T-helper 2 cell treated with Interferon-gamma antibody and Interleukin-4, amounts not matched to agents 100 ng/mL and 5 ng/mL, for 36 hours (primary cell): ENCODE data around the gene RMDN2. TPM values are rescaled to one million over a fixed set of nuclear protein-coding genes. Genes with fewer than 3 reads are reported as not detected.
"Not testable (repeated sequence)": the region's sequence is repeated elsewhere in the genome, so short reads cannot be mapped to it uniquely, and the experiment has no call there.

ENCODE experiments used
- intact Hi-C: fragments of 100-400 bp; cut with micrococcal nuclease; formaldehyde crosslinking; loops from one replicate; pipeline ENCODE4 v1.15.1; 2023
- total RNA-seq: library from RNA; stranded (reverse); gene quantifications from 2 replicates; pipeline ENCODE4 v1.2.3, GENCODE V29; 2022

RMDN2 gene
- total RNA-seq, 1 donor from 2014 or later, result 1.1 TPM

- intact Hi-C loops, result loop anchor here (10.0 kb wide), 1 partner anchor 148 kb away; the partner anchor contains the start of gene CYP1B1
These were observed 1.5 kb downstream of the RMDN2 start for GRCh38 chr2:37926635-37927034.

GRCh38 chr2:37928377-37928776 is 3.3 kb downstream of the RMDN2 start:
- intact Hi-C loops, result loop anchor here (10.0 kb wide), 1 partner anchor 146 kb away; the partner anchor contains the start of gene CYP1B1

GRCh38 chr2:37930392-37930791 is 5.3 kb downstream of the RMDN2 start:
- intact Hi-C loops, result not testable (repeated sequence)

GRCh38 chr2:37932873-37933272 is 7.8 kb downstream of the RMDN2 start:
- intact Hi-C loops, result not testable (repeated sequence)

- intact Hi-C loops, result no loop called here
These were observed 9.8 kb downstream of the RMDN2 start for GRCh38 chr2:37934591-37935513.

GRCh38 chr2:37937568-37937967 is 12.5 kb downstream of the RMDN2 start:
- intact Hi-C loops, result not testable (repeated sequence)

- intact Hi-C loops, result not testable (repeated sequence)
These were observed 16.2 kb downstream of the RMDN2 start for GRCh38 chr2:37941267-37941666.

GRCh38 chr2:37944268-37944667 is 19.2 kb downstream of the RMDN2 start:
- intact Hi-C loops, result no loop called here

GRCh38 chr2:37947306-37947705 is 22.2 kb downstream of the RMDN2 start:
- intact Hi-C loops, result no loop called here

GRCh38 chr2:37962018-37962739 is 37.1 kb downstream of the RMDN2 start:
- intact Hi-C loops, result not testable (repeated sequence)

GRCh38 chr2:37962740-37963121 is 37.6 kb downstream of the RMDN2 start:
- intact Hi-C loops, result not testable (repeated sequence)

GRCh38 chr2:37963901-37964300 is 38.8 kb downstream of the RMDN2 start:
- intact Hi-C loops, result not testable (repeated sequence)

- intact Hi-C loops, result no loop called here
These were observed 41.2 kb downstream of the RMDN2 start for GRCh38 chr2:37966326-37966725.

GRCh38 chr2:37969731-37970130 is 44.6 kb downstream of the RMDN2 start:
- intact Hi-C loops, result no loop called here

GRCh38 chr2:37971971-37972370 is 46.9 kb downstream of the RMDN2 start:
- intact Hi-C loops, result no loop called here

GRCh38 chr2:37973615-37974353 is 48.7 kb downstream of the RMDN2 start:
- intact Hi-C loops, result no loop called here

GRCh38 chr2:37975808-37976207 is 50.7 kb downstream of the RMDN2 start:
- intact Hi-C loops, result no loop called here

- intact Hi-C loops, result no loop called here
These were observed 51.3 kb downstream of the RMDN2 start for GRCh38 chr2:37976411-37976810.

GRCh38 chr2:37982147-37982582 is 57.1 kb downstream of the RMDN2 start:
- intact Hi-C loops, result loop anchor here (1.0 to 2.0 kb wide), 3 partner anchors 133 to 527 kb away; no protein-coding TSS in a partner anchor

GRCh38 chr2:37982847-37983246 is 57.8 kb downstream of the RMDN2 start:
- intact Hi-C loops, result loop anchor here (1.0 to 2.0 kb wide), 3 partner anchors 132 to 526 kb away; no protein-coding TSS in a partner anchor

- intact Hi-C loops, result loop anchor here (2.0 kb wide), 1 partner anchor 525 kb away; no protein-coding TSS in a partner anchor
These were observed 58.6 kb downstream of the RMDN2 start for GRCh38 chr2:37983719-37984118.
